WTC11 (cell line): ENCODE measurements around the gene CCDC180.

Experiments
- HMGXB4 ChIP-seq: sonication (generic); formaldehyde crosslinking; IDR thresholded peaks from 2 replicates; pipeline ENCODE4 v1.8.1; 2023; ENCODE audit warnings: mild to moderate bottlenecking, moderate library complexity, missing genetic modification reagents
- NR2C2 ChIP-seq: sonication (generic); formaldehyde crosslinking; IDR thresholded peaks from 2 replicates; pipeline ENCODE4 v1.8.0; 2022; ENCODE audit warnings: mild to moderate bottlenecking, missing genetic modification reagents
- PRDM15 ChIP-seq: sonication (generic); formaldehyde crosslinking; IDR thresholded peaks from 2 replicates; pipeline ENCODE4 v1.8.0; 2022; ENCODE audit warnings: missing genetic modification reagents
- ZNF281 ChIP-seq: sonication (generic); formaldehyde crosslinking; IDR thresholded peaks from 2 replicates; pipeline ENCODE4 v1.8.0; 2023; ENCODE audit warnings: mild to moderate bottlenecking, missing genetic modification reagents
- ZNF512 ChIP-seq: sonication (generic); formaldehyde crosslinking; IDR thresholded peaks from 2 replicates; pipeline ENCODE4 v1.8.1; 2022; ENCODE audit warnings: missing genetic modification reagents, borderline replicate concordance

GRCh38 chr9:97297889-97298288 is 9.6 kb upstream of the CCDC180 start:
- TF ChIP-seq HMGXB4 (no peak), ZNF281 (no peak), ZNF512 (CRISPR knock-in tag) (no peak), PRDM15 (no peak), NR2C2 (CRISPR knock-in tag) (no peak)
